ENCODE measurements around the gene ROBO1.

DNA sequence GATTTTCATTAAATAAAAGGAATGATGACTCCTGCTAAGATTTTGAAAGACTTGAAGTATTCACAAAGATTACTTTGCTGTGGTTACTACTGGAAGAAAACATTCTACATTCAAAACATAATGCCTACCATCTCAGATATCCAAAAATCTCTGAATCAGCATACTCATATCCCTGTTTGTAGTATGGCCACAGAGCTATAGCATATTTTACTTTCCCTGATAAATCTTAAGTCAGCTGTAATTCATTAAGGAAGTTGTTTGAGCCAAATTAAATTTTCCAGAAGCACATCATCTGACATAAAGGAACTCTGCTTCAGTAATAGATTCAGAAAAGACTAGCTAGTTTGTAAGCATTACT, 942.0 kb downstream of the ROBO1 start:
- no peak for TF ChIP-seq CTCF (conservative IDR thresholded peaks at IDR 0.05; ENCODE audit: low read depth, low read length)
- no peak for TF ChIP-seq EZH2 (IDR thresholded peaks at IDR 0.05; ENCODE audit: borderline replicate concordance, low read depth, low read length, poor library complexity, severe bottlenecking)

Data from A673 (cell line).